ENCODE measurements around the gene SAP30.

SAP30 gene

GRCh38 chr4:173415885-173416653, 45.3 kb downstream of the SAP30 start:
- DNase-seq = no peak

GRCh38 chr4:173417833-173418232, 47.1 kb downstream of the SAP30 start:
- DNase-seq = no peak

- no peak for DNase-seq
Observed at GRCh38 chr4:173418639-173419038, 47.9 kb downstream of the SAP30 start.

GRCh38 chr4:173420324-173420752, 49.6 kb downstream of the SAP30 start:
- DNase-seq = no peak

- DNase-seq = no peak
Observed at GRCh38 chr4:173420801-173421200, 50.0 kb downstream of the SAP30 start.

- DNase-seq = no peak
Observed at GRCh38 chr4:173424899-173425805, 54.4 kb downstream of the SAP30 start.

- no peak for DNase-seq
Observed at GRCh38 chr4:173426064-173426463, 55.3 kb downstream of the SAP30 start.

All from stimulated activated CD4-positive, alpha-beta T cell treated with anti-CD3 and anti-CD28 coated beads, Interleukin-12 subunit alpha, Interleukin-12 subunit beta, amount 100 ng/mL, for 4 hours (primary cell).